ENCODE data around the gene ZP3. TPM values are rescaled to one million over a fixed set of nuclear protein-coding genes. Genes with fewer than 3 reads are reported as not detected.
"Not testable (repeated sequence)": the region's sequence is repeated elsewhere in the genome, so short reads cannot be mapped to it uniquely, and the experiment has no call there.

The ZP3 gene
- polyA plus RNA-seq, 4 donors = 1.7 to 16.2 (median 3.2) TPM

- no peak for DNase-seq (ENCODE audit: low read depth in 4 of 4, low spot score in 2 of 4)
These were observed 20.8 kb upstream of the ZP3 start for GRCh38 chr7:76403780-76404494.

- DNase-seq (ENCODE audit: low read depth in 4 of 4, low spot score in 2 of 4) = no peak
These were observed 19.0 kb upstream of the ZP3 start for GRCh38 chr7:76405738-76406137.

- DNase-seq (ENCODE audit: low read depth in 4 of 4, low spot score in 2 of 4) = no peak
These were observed 17.0 kb upstream of the ZP3 start for GRCh38 chr7:76407718-76408117.

- DNase-seq (ENCODE audit: low read depth in 4 of 4, low spot score in 2 of 4) = no peak
These were observed 16.6 kb upstream of the ZP3 start for GRCh38 chr7:76408121-76408560.

- DNase-seq (ENCODE audit: low read depth in 4 of 4, low spot score in 2 of 4) = no peak
These were observed 15.2 kb upstream of the ZP3 start, which contains the start of gene SSC4D for GRCh38 chr7:76409537-76409936. TSS of gene SSC4D (minus strand) at chr7:76409697. CDS start at chr7:76404439, 5,258 bp downstream.

- no peak for DNase-seq (ENCODE audit: low read depth in 4 of 4, low spot score in 2 of 4)
These were observed 13.1 kb upstream of the ZP3 start for GRCh38 chr7:76411626-76412025.

- DNase-seq (ENCODE audit: low read depth in 4 of 4, low spot score in 2 of 4) = no peak
These were observed 12.5 kb upstream of the ZP3 start for GRCh38 chr7:76412249-76412648.

- not testable (repeated sequence) for DNase-seq (ENCODE audit: low read depth in 4 of 4, low spot score in 2 of 4)
These were observed 7.0 kb upstream of the ZP3 start for GRCh38 chr7:76417654-76418310.

- not testable (repeated sequence) for DNase-seq (ENCODE audit: low read depth in 4 of 4, low spot score in 2 of 4)
These were observed 3.7 kb upstream of the ZP3 start for GRCh38 chr7:76421097-76421496.

GRCh38 chr7:76423666-76424412 is 911 bp upstream of the ZP3 start:
- no peak for DNase-seq (ENCODE audit: low read depth in 4 of 4, low spot score in 2 of 4)

GRCh38 chr7:76425156-76425555 is 406 bp downstream of the ZP3 start:
- no peak for DNase-seq (ENCODE audit: low read depth in 4 of 4, low spot score in 2 of 4)

GRCh38 chr7:76425558-76425957 is 808 bp downstream of the ZP3 start:
- DNase-seq (ENCODE audit: low read depth in 4 of 4, low spot score in 2 of 4) = not testable (repeated sequence)

GRCh38 chr7:76426246-76426645 is 1.5 kb downstream of the ZP3 start:
- no peak for DNase-seq (ENCODE audit: low read depth in 4 of 4, low spot score in 2 of 4)

- no peak for DNase-seq (ENCODE audit: low read depth in 4 of 4, low spot score in 2 of 4)
These were observed 2.9 kb downstream of the ZP3 start for GRCh38 chr7:76427635-76428034.

- no peak for DNase-seq (ENCODE audit: low read depth in 4 of 4, low spot score in 2 of 4)
These were observed 3.5 kb downstream of the ZP3 start for GRCh38 chr7:76428149-76428823.

- DNase-seq (ENCODE audit: low read depth in 4 of 4, low spot score in 2 of 4) = no peak
These were observed 4.4 kb downstream of the ZP3 start for GRCh38 chr7:76428868-76429805.

GRCh38 chr7:76430211-76430610 is 5.5 kb downstream of the ZP3 start:
- no peak for DNase-seq (ENCODE audit: low read depth in 4 of 4, low spot score in 2 of 4)

- no peak for DNase-seq (ENCODE audit: low read depth in 4 of 4, low spot score in 2 of 4)
These were observed 6.1 kb downstream of the ZP3 start for GRCh38 chr7:76430836-76431235.

- DNase-seq (ENCODE audit: low read depth in 4 of 4, low spot score in 2 of 4) = peak in 1 of 4 donors; percentile 56
These were observed 13.1 kb downstream of the ZP3 start for GRCh38 chr7:76437873-76438272.
